GM19240 (cell line): Measurements from ENCODE around the gene ABHD18.
"Not testable (repeated sequence)": the region's sequence is repeated elsewhere in the genome, so short reads cannot be mapped to it uniquely, and the experiment has no call there.

Experiments used
- DNase-seq: peaks from one replicate; pipeline ENCODE4 v3.0.0; 2011; ENCODE audit warnings: low spot score; ENCODE audit not compliant: insufficient read length

The ABHD18 gene

GRCh38 chr4:128061566-128062536, 96.6 kb downstream of the ABHD18 start:
- DNase-seq: peak; percentile 31

- DNase-seq: not testable (repeated sequence)
These were observed 101.2 kb downstream of the ABHD18 start for GRCh38 chr4:128066453-128066820.

- DNase-seq: no peak
These were observed 103.7 kb downstream of the ABHD18 start for GRCh38 chr4:128068918-128069317.

GRCh38 chr4:128076464-128076863, 111.3 kb downstream of the ABHD18 start:
- no peak for DNase-seq
